Activated CD8-positive, alpha-beta memory T cell treated with anti-CD3 and anti-CD28 coated beads for 1 hour (primary cell): Measurements from ENCODE around the gene KRT86.

Experiments
- DNase-seq, 2 donors: peaks; one replicate each; pipeline ENCODE4 v3.0.0-alpha.2; 2020; ENCODE audit warnings: low read depth in 1 of 2; ENCODE audit errors: extremely low read depth in 1 of 2

Gene KRT86

DNA sequence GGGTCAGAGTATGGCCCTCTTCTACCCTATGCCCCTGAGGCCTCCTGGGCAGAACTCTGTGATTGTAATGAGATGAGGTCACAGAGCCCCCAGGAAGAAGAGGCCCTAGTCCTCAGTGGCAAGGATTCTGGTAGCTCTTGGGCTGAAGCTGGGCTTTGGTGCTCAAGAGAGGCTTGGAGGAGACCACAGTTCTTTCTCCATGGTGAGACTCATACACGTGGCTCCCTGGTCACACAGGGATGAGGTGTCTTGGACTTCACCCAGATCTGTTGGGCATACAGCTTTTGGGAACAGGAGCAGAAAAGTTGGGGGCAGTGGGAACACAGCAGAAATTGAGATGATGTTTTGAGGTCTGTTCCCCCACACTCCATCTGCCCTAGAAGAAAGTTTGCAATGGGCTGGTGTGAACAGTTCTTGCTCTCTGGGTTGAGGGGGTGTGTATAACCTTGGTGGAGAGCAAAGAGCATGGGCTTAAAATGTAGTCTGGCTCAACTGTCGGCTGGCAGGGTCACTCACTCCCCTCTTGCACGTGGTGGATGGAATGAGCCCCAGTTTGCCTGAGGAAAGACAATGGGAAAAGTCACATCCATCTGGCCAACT, at the start of gene KRT86:
Gene KRT86 (plus strand): TSS at position 125 of the 600 bp plus-strand sequence. CDS start 27,272 bp downstream, outside the sequence.
- DNase-seq, result no peak

DNA sequence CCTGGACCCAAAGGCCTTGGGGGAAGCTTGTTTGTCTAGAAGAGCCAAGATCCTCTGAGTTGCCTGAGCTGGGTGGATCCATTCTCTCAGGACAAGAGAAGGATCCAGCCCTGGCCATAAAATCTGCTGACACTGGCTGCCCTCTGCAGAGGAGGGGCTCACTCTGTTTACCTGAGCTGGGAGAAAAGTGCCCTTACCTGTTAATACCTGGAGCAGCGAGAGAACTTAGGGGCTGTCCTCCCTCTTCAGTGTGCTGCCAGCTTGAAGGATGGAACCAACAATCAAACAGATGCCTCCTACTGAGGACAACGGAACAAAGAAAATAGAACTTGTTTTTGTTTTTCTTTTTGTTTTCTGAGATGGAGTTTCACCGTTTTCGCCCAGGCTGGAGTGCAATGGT, 48.7 kb upstream of the KRT86 start:
- no peak for DNase-seq

DNA sequence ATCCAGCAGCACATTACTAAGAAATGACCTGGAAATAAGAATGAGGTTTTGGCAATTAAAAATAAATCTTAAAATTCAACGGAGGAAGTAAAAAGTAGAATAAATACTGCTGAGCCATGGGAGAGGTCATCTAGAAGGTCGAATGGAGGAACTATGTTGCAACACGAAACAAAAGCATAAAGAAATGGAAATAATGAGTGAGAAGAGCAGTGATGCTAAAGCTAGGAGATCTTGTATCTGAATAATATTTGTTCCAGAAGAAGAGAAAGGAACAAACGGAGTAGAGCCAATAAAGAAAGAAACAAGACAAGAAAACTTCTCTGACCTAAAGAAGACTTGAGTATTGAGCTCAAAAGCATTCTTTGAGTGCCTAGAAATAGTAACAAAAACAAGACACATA, 48.0 kb upstream of the KRT86 start:
- DNase-seq, result no peak

DNA sequence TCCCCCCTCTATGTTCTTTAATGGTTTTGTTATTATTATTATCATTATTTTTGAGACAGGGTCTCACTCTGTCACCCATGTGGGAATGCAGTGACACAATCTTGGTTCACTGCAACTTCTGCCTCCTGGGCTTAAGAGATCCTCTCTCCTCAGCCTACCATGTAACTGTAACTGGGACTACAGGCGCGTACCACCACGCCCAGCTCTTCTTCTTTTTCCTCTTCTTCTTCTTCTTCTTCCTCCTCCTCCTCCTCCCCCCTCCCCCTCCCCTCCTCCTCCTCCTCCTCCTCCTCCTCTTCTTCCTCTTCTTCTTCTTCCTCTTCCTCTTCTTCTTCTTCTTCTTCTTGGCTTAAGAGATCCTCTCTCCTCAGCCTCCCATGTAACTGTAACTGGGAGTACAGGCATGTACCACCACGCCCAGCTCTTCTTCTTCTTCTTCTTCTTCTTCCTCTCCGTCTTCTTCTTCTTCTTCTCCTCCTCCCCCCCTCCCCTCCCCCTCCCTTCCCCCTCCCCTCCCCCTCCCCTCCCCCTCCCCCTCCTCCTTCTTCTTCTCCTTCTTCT, 46.8 kb upstream of the KRT86 start:
- DNase-seq, result no peak

DNA sequence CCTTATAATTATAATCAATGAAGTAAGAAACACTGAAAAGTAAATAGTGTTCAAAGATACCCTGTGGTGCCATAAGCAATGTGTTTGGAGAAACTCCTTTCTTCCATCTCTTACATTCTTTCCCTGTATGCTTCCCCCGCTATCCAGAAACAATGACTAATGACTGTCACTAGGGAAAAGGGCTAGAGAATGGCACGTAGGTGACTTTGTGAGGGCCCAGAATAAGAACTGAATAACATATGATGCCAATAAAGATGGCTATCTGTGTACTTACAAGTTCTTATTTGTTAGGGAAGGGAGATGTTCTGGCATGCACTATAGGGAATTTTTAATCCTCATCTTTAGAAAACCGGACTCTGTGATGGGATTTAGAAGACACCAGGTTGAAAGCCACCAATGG, 46.1 kb upstream of the KRT86 start:
- no peak for DNase-seq

DNA sequence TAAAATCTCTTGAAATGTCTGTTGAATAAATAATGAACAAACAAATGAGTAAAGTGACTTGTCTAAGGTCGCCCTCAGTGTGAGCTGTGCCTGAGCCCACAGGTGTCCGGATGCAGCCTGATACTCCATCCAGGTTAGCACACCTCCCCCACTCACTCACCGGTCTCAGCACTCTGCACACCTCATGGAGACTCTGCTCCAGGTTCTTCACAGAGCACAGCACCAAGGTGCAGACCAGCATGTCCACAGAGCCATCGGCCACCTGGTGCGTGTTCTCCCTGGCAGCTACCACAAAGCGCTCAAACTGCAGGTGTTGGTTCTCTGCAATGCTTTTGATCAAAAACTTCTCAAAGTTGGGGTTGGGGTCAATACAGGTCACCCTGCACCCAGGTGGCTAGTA, 45.5 kb upstream of the KRT86 start:
- DNase-seq, result no peak

- DNase-seq, result no peak
These were observed 44.6 kb upstream of the KRT86 start for GRCh38 chr12:52229836-52230343.

- no peak for DNase-seq
These were observed 43.8 kb upstream of the KRT86 start for GRCh38 chr12:52230364-52231281.

GRCh38 chr12:52231305-52232202, 42.9 kb upstream of the KRT86 start:
- no peak for DNase-seq

DNA sequence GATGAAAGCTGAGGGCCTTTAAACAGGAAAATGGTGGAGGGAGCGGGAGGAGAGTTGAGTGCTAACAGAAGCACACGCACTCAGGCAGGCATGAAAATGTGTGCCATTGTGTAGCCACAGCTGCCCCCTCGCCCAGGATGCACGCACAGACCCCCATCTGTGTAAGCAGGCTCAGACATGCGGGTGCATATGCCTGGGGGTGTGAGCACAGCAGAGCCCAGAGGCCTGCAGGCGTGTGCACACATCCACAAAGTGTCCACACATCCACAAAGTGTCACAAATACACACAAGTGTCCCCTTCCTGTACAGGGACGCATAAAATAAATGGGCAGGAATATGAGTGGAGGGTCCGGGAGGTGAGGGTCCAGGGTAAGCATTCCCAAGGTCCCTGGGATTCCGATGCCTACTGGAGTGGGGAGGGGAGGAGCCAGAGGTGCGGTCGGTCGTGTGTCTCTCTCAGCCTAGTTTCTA, 42.2 kb upstream of the KRT86 start:
- no peak for DNase-seq

GRCh38 chr12:52232674-52233461, 41.6 kb upstream of the KRT86 start, which contains the start of gene KRT7:
TSS of gene KRT7 (plus strand) at chr12:52233243. CDS start at chr12:52233297, 54 bp downstream.
- no peak for DNase-seq

DNA sequence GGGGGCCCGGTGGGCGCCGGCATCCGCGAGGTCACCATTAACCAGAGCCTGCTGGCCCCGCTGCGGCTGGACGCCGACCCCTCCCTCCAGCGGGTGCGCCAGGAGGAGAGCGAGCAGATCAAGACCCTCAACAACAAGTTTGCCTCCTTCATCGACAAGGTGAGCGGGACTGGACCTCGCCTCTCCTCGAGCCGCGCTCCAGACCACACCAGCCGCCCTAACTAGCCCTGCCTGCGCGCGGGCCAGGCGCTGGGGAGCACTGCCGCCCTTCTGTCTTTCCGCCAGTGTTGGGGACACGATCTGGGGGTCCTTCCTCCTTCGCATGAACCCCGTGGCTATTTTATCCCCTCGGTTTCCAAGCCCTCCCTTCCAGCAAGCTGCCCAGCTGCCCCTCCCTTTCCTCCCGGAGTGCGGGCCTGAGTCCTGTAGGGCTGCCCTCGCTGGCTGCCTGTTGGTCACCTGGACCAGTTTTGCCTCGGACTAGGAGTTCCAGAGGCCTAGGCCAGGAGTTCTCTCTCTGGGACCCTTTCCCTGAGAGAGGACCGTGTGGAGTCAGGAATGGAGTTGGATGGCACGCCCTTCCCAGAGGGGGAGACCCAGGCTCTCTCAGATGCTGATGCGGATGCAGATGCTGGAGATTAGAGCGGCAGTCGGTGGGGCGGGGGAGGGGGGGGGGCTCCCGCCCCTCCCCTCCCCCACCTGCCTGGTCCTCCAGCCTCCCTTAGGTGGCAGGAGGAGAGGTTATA, 40.8 kb upstream of the KRT86 start:
- no peak for DNase-seq

GRCh38 chr12:52234223-52234810, 40.1 kb upstream of the KRT86 start:
- no peak for DNase-seq

DNA sequence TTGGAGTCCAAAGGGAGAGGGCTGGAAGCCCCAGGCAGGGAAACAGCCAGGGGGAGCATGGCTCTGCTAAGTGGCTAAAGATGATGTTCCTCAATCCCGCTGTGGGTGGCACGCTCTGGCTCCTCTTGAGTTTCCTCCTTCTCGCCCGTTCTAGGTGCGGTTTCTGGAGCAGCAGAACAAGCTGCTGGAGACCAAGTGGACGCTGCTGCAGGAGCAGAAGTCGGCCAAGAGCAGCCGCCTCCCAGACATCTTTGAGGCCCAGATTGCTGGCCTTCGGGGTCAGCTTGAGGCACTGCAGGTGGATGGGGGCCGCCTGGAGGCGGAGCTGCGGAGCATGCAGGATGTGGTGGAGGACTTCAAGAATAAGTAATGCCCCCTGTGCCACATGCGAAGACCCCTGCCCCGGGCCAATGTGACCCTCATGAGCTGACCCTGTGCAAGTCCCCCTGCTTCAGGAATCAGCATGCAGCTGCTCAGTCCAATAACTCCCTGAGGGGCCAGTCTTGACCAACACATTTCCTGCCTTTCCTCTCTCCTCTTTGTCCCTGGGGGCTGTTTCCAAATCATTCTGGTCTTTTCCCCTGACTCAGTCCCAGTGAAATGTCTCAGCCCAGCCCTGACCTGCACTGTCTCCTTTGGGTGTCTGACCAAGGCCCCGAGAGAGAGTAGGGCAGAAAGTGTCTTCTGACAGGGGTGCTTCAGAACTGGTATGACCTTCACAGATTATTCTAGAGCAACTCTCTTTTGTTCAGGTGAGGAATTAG, 39.3 kb upstream of the KRT86 start:
- DNase-seq, result no peak

DNA sequence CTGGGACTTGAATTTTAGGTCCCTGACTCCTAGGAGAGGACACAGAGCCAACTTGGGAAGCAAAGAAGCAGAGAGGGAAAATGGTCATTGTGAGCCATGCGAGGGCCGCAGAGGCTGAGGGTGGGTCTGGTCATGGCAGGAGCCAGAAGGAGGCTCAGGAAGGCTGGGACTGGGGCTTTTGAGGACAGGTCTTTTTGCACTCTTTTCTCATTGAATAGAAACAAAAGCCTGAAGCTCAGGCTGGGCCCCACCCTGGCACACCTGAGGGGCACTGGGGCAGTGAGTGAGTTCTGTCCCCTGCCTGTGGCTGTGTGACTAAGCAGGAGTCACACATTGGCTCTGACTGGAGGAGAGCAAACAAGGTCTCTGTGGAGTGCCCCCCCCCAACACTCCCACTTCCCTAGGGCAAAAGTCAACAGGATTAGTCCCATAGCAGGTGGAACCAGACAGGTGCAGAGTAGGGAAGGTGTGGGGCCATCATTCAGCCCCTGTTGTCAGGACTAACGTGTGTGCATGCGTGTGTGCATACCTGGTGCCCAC, 38.6 kb upstream of the KRT86 start:
- no peak for DNase-seq

GRCh38 chr12:52236386-52237050, 37.9 kb upstream of the KRT86 start:
- no peak for DNase-seq

DNA sequence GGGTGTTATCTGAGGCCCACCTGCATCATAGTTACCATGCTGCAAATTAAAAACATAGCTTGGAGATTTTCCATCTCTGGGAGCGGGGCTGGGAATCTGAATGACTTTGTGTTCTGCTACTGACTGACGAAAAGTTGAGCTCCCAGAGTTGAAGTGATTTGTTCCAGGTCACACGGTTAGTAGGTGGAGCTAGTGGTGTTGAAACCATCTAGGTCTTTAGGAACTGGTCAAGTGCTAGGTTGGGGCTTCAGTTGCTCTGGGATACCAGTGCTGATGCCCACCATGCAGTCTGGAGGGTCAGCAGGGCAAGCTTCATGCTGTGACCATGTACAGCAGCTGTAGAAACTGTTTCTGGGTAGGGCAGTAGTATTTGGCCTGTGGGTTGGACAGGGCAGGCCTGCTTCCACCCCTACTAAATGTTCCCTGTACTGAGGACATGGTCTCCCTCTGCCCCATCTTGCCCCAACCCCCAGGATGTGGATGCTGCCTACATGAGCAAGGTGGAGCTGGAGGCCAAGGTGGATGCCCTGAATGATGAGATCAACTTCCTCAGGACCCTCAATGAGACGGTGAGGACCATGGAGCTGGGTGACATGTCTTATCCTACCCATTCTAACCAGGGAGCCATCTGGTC, 36.1 kb upstream of the KRT86 start:
- DNase-seq, result no peak
